GM12891 (cell line): ENCODE measurements around the gene CYSRT1.

Source experiments
- POLR2A ChIP-seq: IDR thresholded peaks from 2 replicates; pipeline ENCODE4 v1.6.1; 2011; ENCODE audit warnings: low read depth, low read length, control low read depth
- POLR2AphosphoS5 ChIP-seq: IDR thresholded peaks from 2 replicates; pipeline ENCODE4 v1.6.1; 2011; ENCODE audit warnings: low read depth, low read length, control low read depth
- SPI1 ChIP-seq: IDR thresholded peaks from 2 replicates; pipeline ENCODE4 v1.6.1; 2011; ENCODE audit warnings: low read depth, low read length, control low read depth
- TAF1 ChIP-seq: IDR thresholded peaks from 2 replicates; pipeline ENCODE4 v1.6.1; 2011; ENCODE audit warnings: low read depth, low read length, control low read depth

DNA sequence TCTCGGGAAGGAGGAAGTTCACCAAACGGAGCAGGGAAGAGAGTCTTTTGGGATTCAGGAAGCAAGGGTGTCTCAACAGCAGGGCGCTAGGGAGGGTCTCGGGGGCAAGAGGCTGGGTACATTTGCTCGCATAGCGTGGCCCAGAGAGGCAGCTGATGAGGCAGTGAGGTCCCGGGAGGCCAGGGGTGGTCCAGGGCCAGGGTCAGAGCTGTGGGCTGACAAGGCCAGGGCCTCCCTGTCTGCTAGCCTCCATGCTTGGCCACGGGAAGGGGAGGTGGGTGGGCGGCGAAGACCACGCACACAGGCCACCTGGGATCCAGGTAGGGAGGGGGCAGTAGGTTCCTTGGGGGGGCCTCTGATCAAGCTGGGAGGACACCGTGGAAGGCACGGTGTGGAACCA, 13.4 kb upstream of the CYSRT1 start:
- TF ChIP-seq POLR2A (no peak), TAF1 (no peak), POLR2AphosphoS5 (no peak), SPI1 (no peak)
